C4-2B (cell line): Measurements from ENCODE around the gene ENSA.
A peak's percentile ranks its signal among the peaks of the same experiment; 100 is the strongest.

Source experiments
- H3K27ac ChIP-seq: fragments of 450-650 bp; 2 replicates; pipeline ENCODE4 v1.5.1; 2017
- CTCF ChIP-seq: fragments of 450-650 bp; conservative IDR thresholded peaks from 2 replicates; pipeline ENCODE4 v1.5.1; 2017; ENCODE audit warnings: mild to moderate bottlenecking
- ZFX ChIP-seq: fragments of 450-650 bp; IDR thresholded peaks from 2 replicates; pipeline ENCODE4 v1.6.1; 2017

ENSA gene

GRCh38 chr1:150622303-150622975 is 7.0 kb downstream of the ENSA start:
- TF ChIP-seq ZFX (no peak), CTCF (no peak)
- H3K27ac ChIP-seq, result no peak overlapping the region

GRCh38 chr1:150621497-150622302 is 7.7 kb downstream of the ENSA start:
- TF ChIP-seq CTCF, result peak; percentile 85
- TF ChIP-seq ZFX, result no peak
- H3K27ac ChIP-seq, result no peak overlapping the region

GRCh38 chr1:150620919-150621318 is 8.5 kb downstream of the ENSA start:
- H3K27ac ChIP-seq, result no peak overlapping the region
- TF ChIP-seq ZFX (no peak), CTCF (no peak)

GRCh38 chr1:150619576-150620509 is 9.6 kb downstream of the ENSA start:
- no peak; the same call in 1 of the 2 replicates for TF ChIP-seq CTCF
- no peak overlapping the region for H3K27ac ChIP-seq

- H3K27ac ChIP-seq, result no peak overlapping the region
- TF ChIP-seq ZFX (no peak), CTCF (no peak)
Observed at GRCh38 chr1:150615346-150616201, 13.8 kb downstream of the ENSA start.

- H3K27ac ChIP-seq, result 0 out of 2 replicates have a peak overlapping the region, but pooled peaks have one; percentile 6
- TF ChIP-seq CTCF, result no peak
- no peak for TF ChIP-seq ZFX
Observed at GRCh38 chr1:150613061-150613920, 16.1 kb downstream of the ENSA start.
